ENCODE data around the gene CD84. TPM values are rescaled to one million over a fixed set of nuclear protein-coding genes. Genes with fewer than 3 reads are reported as not detected.
"Not testable (repeated sequence)": the region's sequence is repeated elsewhere in the genome, so short reads cannot be mapped to it uniquely, and the experiment has no call there.

CD84 gene
- total RNA-seq, 1 donor from 2014 or later: not detected

GRCh38 chr1:160542303-160542945, 36.9 kb downstream of the CD84 start:
- DNase-seq (ENCODE audit: low read depth in 2 of 2): no peak

GRCh38 chr1:160541622-160542302, 37.5 kb downstream of the CD84 start:
- DNase-seq (ENCODE audit: low read depth in 2 of 2): no peak

DNA sequence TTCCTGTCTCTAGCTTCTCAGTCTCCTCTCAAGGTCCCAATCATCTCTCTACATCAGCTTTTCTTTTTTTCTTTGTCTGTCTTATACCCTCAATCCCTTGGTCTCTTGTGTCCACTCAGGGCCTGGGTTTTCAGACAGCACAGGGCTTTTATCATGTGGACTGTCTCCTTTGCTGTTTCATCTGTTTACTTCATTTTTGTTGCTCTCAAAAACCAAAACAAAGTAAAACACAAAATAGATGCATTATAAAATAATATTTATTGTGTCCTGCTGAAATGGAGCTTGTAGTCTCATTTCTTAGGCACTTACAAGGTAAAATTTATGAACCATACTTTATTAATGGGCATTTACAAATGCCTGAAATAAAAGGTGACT, 38.5 kb downstream of the CD84 start:
- DNase-seq (ENCODE audit: low read depth in 2 of 2): no peak

DNA sequence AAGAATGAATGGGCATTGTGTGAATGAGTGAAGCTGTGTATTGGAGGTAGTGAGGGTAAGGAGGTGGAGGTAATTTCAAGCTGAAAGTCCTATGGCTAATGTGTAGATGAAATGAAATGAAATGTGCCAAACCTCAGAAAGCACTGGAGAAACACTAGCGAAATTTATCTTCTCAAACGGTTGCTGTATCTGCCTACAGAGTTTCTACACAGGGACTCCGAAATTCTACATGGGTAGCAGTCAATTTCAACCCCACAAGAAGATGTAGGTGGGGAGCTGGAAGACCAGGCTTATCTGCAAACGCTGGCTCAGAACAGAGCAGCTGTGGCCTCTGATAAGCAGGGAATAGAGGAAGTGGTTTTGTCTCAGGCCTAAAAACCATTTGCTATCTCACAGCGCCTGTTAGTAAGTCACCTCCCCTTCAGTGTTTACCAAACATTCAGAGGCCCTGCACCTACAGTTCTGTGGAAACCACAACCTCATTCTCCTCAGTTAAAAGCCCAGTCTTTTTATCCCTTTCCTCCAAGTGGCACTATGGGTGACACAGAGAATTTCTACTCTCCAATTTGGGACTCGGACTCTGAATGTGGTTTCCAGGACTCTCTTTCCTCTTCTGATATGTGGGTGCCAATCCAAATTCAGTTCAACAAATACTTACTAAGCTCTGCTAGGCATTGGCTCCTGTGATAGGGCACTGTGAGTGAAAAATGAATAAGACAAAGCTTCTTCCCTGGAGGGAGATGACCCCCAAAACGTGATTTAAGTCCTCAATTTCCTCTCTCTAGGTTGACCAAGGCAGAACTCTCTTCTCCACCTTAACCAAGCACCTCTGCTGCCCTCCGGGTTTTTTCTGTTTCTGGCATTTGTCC, 39.1 kb downstream of the CD84 start:
- peak in 1 of 2 donors; percentile 31 for DNase-seq (ENCODE audit: low read depth in 2 of 2)

DNA sequence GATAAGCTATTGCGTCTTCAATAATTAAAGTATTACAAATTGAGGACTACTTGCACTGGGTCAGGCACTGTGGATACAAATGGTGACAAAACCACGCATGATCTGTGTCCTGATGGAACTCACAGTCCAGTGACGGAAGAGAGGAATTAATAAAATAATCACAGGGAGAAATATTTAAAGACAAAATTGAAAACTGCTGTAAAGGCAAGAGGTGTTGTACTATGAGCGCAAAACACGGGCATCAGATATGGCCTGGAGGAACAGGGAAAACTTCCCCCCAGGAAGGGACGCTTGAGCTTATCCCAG, 39.7 kb downstream of the CD84 start:
- DNase-seq (ENCODE audit: low read depth in 2 of 2): no peak

GRCh38 chr1:160538985-160539651, 40.2 kb downstream of the CD84 start:
- DNase-seq (ENCODE audit: low read depth in 2 of 2): no peak

GRCh38 chr1:160537714-160538665, 41.3 kb downstream of the CD84 start:
- DNase-seq (ENCODE audit: low read depth in 2 of 2): no peak

DNA sequence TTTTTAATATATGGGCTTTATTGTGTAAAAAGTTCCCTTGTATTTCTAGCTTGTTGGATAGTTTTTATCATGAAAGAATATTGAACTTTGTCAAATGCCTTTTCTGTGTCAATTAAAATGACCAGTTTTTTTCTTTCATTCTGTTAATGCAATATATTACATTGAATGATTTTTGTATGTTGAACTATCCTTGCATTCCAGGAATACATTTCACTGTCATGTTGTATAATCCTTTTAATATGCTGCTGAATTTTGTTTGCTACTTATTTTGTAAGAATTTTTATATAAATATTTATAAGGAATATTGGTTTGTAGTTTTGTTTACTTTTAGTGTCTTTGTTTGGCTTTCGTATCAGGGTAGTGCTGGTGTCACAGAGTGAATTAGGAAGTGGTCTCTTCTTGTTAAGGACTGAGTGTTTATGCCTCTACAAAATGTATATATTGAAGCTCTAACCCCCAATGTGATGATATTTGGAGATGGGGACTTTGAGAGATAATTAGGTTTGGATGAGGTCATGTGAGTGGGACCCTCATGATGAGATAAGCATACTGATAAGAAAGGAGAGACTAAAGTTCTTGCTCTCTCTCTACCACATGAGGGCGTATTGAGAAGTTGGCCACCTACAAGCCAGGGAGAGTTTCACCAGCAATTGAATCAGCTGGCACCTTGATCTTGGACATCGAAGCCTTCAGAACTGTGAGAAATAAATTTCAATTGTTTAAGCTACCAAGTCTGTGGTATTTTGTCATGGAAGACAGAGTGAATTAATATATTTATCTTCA, 44.3 kb downstream of the CD84 start:
- DNase-seq (ENCODE audit: low read depth in 2 of 2): no peak

DNA sequence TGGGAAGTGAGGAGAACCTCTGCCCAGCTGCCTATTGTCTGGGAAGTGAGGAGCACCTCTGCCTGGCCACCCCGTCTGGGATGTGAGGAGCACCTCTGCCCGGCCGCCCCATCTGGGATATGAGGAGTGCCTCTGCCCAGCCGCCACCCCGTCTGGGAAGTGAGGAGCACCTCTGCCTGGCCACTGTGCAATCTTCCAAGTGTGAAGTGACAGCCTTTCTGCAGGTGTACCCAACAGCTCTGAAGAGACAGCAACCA, 46.8 kb downstream of the CD84 start:
- not testable (repeated sequence) for DNase-seq (ENCODE audit: low read depth in 2 of 2)

GRCh38 chr1:160531809-160532556, 47.3 kb downstream of the CD84 start:
- DNase-seq (ENCODE audit: low read depth in 2 of 2): not testable (repeated sequence)

DNA sequence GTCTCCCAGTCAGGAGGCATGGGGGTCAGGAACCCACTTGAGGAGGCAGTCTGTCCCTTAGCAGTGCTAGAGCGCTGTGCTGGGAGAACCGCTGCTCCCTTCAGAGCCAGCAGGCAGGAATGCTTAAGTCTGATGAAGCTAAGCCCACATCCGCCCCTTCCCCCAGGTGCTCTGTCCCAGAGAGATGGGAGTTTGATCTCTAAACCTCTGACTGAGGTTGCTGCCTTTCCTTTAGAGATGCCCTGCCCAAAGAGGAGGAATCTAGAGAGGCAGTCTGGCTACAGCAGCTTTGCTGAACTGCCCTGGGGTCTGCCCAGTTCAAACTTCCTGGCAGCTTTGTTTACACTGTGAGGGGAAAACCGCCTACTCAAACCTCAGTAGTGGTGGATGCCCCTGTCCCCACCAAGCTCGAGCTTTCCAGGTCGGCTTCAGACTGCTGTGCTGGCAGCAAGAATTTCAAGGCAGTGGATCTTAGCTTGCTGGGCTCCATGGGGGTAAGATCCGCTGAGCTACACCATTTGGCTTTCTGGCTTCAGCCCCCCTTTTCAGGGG, 49.8 kb downstream of the CD84 start:
- DNase-seq (ENCODE audit: low read depth in 2 of 2): not testable (repeated sequence)

DNA sequence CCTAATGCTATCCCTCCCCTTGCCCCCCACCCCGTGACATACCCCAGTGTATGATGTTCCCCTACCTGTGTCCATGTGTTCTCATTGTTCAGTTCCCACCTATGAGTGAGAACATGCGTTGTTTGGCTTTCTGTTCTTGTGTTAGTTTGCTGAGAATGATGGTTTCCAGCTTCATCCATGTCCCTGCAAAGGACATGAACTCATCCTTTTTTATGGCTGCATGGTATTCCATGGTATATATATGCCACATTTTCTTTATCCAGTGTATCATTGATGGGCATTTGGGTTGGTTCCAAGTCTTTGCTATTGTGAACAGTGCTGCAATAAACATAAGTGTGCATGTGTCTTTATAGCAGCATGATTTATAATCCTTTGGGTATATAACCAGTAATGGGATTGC, 55.5 kb downstream of the CD84 start:
- not testable (repeated sequence) for DNase-seq (ENCODE audit: low read depth in 2 of 2)

DNA sequence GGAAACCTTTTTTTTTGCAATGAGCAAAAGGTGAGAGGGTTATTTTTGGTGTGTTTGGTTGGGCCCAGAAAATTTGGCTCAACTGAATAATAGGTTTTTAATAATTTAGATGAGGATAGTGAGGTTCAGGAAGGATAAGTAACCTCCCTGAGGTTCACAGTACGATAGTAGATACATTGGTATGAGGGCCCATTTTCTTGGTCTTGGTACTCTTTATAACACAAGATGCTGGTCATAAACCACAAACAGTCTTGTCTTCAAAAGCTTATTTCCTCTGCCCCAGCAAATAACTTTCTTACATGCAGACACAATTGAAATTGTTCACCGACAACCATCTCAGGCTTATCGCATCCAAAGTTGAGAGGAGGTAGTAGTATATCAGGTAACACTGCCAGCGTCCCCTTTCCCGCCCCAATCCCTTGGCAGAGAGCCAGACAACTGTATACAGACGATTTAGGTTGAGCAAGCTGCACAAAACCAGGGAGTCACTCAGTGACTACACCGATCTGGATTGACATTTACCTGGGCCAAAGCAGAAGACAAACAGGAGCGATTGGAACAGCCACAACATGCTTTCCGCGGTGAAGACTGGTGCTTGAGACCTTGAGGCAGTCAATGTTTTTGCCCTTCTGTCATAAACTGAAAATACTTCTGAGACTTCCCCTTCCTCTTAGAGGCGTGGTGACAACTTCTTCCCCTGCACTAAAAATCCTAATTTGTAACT, 56.5 kb downstream of the CD84 start, which contains the start of gene SLAMF6:
Gene SLAMF6, minus strand, starts transcription at position 634 of the 724 bp plus-strand sequence. Its CDS starts 63 bp downstream, at position 571.
- no peak for DNase-seq (ENCODE audit: low read depth in 2 of 2)

DNA sequence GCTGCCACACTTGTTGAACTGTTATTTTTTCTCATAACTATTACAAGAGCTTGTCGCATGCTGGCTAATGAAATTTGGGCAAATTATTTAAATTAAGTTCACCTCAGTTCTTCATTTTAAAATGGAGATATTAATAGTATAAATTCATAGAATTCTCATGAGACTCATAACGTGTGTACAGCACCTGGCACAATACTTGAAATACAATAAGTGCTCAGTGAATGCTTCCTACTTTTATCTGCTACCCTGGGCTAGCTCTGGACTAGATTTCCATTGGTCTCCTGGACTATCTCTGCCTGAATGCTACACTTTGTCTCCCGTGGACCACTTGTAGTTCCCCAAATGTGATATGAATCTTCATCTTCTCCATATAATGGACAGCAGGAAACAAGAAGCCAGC, 57.2 kb downstream of the CD84 start:
- no peak for DNase-seq (ENCODE audit: low read depth in 2 of 2)

DNA sequence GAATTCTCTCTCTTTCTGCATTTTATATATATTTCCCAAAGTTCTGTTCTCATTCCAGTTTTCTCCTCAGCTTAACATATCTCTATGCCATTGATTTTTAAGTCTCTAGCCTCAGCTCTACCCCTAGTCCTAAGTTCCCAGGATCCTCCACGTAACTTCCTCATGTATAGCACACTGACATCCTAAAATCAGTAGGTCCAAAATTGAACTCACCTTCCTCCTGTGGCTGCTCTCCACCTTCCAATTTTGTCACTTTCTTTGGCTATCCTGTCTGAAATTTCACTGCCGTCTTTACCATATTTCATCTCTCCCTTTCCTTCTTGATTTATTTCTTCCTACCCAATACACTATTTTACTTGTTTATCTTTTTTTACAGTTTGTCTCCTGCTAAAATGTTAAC, 57.7 kb downstream of the CD84 start:
- no peak for DNase-seq (ENCODE audit: low read depth in 2 of 2)

DNA sequence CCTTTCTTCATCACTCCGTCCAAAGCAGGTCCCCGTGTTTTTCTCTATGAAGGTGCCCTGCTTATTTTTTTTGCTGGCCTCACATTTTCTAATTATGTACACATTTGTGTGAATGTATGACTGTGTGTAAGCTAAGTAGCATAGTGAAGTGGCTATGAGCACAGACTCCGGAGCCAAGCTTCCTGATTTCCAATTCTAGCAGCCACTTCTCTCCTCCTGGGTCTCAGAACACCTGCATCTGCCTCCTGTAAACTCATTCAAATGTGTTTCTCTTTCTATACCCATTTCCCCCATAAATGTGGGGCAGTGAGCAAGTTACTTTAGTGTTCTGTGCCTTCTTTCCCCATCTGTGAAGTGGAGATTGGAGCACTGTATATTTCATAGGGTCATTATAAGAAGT, 58.3 kb downstream of the CD84 start:
- DNase-seq (ENCODE audit: low read depth in 2 of 2): no peak

DNA sequence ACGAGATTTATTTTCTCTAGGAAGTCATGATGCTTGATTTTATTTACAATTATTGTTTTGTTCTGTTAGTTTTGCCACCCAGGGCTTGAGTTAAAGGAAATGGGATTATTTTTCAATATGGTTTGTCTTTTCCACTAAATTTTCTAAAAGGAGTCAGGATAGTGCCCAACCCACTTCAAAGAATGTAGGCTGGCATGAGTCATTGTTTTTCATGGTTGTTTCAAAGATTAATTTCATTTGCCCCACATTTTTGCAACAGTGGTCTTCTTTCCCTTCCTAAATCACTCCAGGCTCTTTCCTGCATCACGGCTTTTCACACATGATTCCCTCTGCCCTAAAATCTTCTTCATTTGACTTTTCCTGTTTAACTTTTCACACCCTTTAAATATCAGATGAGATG, 58.7 kb downstream of the CD84 start:
- no peak for DNase-seq (ENCODE audit: low read depth in 2 of 2)

DNA sequence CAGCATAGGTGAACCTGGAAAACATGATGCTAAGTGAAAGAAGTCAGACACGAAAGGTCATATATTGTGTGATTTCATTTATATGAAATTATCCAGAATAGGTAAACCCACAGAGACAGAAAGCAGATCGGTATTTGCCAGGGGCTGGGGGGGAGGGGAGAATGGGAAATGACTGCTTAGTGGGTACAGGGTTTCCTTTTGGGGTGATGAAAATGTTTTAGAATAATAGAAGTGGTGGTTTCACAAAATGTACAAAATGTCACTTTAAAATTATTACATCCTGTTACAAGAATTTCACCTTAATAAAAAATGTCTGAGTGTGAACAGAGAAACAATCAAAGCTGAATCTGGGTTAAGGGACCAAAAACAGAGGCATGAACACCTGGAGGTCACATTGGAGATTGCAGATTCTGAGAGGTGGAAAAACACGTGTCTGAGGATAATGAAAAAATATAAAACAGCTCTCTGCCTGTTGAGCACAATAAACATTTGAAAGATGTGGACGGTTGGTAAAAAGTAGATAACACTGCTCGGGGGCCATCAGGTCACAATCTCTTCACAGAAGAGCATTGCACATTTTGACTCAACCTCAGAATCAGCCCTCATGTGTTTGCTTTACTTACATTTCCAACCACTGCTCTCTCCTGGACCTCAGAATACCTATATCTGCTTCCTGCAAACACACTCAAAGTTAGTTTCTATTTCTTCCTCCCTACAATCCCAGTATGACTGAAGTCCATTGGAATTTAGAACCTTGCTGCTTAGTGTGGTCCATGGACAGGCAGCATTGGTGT, 59.5 kb downstream of the CD84 start:
- no peak for DNase-seq (ENCODE audit: low read depth in 2 of 2)
